Activated CD4-positive, alpha-beta T cell treated with anti-CD3 and anti-CD28 coated beads, Interleukin-2, amount 50 U/mL, for 48 hours (primary cell): Measurements from ENCODE around the gene KLK12.

Experiments
- DNase-seq, 2 experiments: peaks; one replicate each; pipeline ENCODE4 v3.0.0-alpha.2; 2020

The KLK12 gene

DNA sequence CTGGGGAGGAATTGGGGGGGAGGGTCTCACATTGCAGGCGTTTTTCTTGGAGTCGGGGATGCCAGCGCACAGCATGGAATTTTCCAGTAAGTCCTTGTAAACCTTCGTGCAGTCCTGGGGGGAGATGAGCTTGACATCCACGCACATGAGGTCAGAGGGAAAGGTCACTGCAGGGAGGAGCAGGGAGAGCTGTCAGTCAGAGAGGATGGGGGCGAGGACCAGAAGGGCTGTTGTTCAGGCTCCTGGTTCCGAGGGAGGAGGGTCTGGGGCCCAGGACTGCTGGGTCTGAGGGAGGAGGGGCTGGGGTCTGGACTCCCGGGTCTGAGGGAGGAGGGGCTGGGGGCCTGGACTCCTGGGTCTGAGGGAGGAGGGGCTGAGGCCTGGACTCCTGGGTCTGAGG, 55.0 kb downstream of the KLK12 start:
- DNase-seq, result no peak
